HG02571 (cell line): ENCODE measurements around the gene ULK3.
A peak's percentile ranks its signal among the peaks of the same experiment; 100 is the strongest.

ENCODE experiments used
- ATAC-seq: cut with Tn5 transposase; IDR thresholded peaks from one replicate; pipeline ENCODE4 v1.9.1; 2021; ENCODE audit warnings: mild to moderate bottlenecking, moderate library complexity; ENCODE audit not compliant: unreplicated experiment

Gene ULK3

GRCh38 chr15:74868059-74868458 lies 25.1 kb upstream of the ULK3 start:
- ATAC-seq, result no peak

GRCh38 chr15:74867466-74868038 lies 24.6 kb upstream of the ULK3 start:
- ATAC-seq, result no peak

GRCh38 chr15:74866090-74866489 lies 23.1 kb upstream of the ULK3 start:
- no peak for ATAC-seq

DNA sequence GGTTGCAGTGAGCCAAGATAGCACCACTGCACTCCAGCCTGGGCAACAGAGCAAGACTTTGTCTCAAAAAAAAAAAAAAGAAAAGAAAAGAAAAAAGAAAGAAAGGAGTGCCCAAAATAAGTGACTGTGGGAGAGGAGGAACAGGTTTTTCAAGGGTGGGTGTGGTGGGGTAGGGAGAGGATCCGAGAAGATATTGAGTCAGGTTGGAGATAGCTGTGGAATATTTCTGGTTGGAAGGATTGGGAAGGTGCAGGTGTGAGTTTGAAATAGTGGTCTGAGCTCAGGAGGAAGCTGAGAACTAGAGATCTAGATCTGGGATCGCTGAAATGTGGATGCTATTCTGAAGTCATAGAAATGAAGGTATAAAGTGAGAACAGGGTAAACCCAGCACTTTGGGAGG lies 22.4 kb upstream of the ULK3 start:
- no peak for ATAC-seq

DNA sequence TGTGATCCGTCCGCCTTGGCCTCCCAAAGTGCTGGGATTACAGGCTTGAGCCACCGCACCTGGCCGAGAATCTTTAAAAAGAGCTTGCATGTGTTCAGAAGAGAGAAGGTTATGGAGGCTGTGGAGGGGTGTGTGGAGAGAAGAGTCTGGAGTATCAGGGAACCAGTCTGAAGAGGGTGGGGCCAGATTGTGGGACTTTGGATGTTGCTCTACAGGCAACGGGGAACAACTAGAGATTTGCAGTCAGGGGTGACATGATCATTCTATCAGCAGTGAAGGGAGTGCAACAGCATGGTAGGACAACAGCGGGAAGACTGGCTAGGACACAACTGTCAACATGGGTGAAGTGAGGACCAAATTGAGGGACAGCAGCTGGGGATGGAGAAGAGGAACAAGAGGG lies 21.3 kb upstream of the ULK3 start:
- no peak for ATAC-seq

GRCh38 chr15:74863239-74864056 lies 20.5 kb upstream of the ULK3 start:
- ATAC-seq, result no peak

DNA sequence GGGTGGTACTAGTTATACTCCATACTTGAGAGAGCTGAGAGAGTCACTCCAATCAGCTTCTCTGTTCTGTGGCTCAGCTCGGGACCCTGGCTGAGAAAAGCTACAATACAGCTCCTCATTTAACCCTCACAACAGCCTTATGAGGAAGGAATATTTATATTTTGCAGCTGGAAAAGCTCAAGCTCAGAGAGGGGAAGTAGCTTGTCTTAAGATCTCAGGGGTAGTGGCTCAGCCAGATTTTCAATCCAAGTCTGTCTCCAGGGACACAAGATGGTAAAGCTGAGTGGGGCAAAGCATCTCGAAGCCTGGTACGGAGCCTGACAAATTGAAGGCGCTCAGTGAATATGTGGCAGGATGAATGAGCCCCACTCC lies 15.4 kb upstream of the ULK3 start:
- ATAC-seq, result no peak

GRCh38 chr15:74857671-74858368 lies 14.9 kb upstream of the ULK3 start:
- ATAC-seq, result peak; percentile 23

- peak; percentile 46 for ATAC-seq
These were observed 14.2 kb upstream of the ULK3 start for GRCh38 chr15:74857082-74857655.

DNA sequence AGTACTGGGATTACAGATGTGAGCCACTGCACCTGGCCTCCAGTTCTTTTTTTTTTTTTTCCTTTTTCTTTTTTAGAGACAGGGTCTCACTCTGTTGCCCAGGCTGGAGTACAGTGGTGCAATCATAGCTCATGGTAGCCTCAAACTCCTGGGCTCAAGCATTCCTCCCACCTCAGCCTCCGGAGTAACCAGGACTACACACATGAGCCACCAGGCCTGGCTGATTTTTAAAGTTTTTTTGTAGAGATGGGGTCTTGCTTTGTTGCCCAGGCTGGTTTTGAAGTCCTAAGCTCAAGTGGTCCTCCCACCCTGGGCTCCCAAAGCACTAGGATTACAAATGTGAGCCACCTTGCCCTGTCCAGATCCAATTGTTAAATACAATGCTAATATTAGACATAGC lies 13.6 kb upstream of the ULK3 start:
- ATAC-seq, result no peak

GRCh38 chr15:74855857-74856256 lies 12.9 kb upstream of the ULK3 start:
- no peak for ATAC-seq

DNA sequence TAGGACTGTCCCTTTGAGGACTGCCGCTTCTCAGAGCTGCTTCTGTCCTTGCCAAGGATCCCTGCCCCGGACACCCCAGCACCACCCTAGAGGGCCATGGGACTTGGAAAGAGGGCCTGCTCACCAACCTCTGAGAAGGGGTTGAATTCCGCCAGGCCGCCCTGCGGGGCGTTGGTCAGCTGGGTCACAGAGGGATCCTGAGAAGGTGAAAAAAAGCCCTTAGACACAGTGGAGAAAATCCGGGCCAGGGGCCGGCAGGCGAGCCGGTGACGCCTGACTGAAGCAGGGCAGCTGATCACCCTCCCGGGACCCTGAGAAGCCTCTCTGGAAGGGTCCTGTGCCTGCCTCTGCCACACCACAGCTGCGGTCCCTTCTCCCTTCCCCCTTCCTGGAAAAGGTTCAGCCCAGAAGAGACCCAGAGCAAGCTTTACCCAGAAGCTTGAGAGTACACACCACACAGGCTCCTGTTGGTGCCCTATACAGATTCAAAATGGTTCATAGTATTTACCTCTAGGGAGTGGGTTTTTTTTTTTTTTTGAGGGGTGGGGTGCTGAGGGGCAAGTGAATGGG lies 11.6 kb upstream of the ULK3 start:
- no peak for ATAC-seq

GRCh38 chr15:74851960-74852359 lies 9.0 kb upstream of the ULK3 start:
- ATAC-seq, result no peak

GRCh38 chr15:74850393-74850792 lies 7.4 kb upstream of the ULK3 start:
- ATAC-seq, result no peak

DNA sequence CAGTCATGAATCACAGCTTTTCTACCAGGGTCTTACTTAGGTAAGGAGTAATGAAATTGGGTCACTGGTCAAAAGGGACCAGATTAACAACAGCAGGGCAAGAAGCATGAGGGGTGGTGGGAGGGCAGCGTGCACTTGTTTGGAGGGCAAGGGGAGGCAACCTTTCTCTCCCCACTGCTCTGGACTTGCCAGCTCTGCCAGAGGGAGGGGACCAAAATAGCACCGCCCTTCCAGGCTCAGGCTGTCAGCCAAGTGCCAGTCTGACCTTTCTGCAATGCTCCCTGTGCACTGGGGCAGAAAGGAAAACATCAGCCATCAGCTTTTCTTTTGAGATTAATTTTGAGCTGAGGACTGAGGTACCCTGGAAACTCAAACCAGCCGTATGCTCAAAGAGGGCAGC lies 4.5 kb upstream of the ULK3 start:
- no peak for ATAC-seq

DNA sequence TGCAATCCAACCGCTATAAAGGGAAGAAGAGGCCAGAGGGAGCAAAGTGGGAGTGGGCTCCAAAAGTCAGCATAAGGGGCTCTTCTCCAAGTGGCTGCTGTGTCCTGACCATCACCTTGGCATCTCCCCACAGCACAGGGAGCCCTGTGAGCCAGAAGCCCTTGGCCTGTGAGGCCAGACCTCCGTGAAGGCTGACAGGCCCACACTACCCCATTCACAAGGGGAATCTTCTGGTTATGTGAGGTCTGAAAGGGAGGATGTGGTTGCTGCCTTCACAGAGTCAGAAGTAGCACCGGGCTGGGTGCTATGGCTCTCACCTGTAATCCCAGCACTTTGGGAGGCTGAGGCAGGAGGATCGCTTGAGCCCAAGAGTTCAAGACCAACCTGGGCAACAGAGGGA lies 2.6 kb upstream of the ULK3 start:
- no peak for ATAC-seq

- no peak for ATAC-seq
These were observed 2.2 kb upstream of the ULK3 start for GRCh38 chr15:74845208-74845568.

DNA sequence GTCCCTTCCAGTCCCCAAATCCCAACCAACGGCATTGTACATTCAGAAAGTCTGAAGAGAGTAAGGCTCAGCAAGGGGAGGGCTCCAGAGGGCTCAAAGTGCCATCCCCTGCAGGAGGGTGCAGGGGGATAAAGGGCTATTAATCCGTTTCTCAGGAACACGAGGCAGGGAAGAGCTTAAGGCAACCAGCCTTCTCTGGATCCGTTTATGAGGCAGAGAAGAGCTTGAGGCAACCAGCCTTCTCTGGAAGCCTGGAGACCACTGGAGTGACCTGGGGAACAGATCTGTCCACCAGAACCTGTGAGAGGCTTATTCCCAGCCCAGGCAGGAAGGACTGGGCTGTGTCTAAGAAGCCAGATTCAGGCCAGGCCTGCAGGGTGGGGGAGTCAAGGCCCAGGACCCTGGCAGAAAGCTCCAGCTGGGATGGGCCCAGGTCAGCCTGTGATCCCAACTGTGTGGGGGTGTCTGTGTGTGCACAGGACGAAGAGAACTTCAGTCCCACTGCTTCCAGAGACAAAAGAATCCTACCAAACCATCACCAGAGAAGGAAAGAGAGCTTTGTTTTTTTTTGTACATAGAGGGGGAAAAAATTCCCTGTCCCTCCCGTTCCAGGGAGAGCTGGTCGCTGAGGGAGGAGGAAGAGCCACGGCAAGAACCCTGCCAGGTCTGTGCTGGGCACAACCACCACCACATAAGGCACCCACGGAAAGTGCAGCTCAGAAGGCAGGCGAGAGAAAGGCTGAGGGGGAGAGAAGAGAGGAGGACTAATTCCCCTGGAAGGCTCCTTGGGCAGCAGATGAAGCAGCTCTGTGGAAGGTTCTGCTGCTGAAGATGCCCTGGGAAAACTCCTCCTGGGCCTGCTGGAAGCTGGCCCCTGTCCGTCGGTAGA lies 1.6 kb upstream of the ULK3 start:
- ATAC-seq, result no peak

DNA sequence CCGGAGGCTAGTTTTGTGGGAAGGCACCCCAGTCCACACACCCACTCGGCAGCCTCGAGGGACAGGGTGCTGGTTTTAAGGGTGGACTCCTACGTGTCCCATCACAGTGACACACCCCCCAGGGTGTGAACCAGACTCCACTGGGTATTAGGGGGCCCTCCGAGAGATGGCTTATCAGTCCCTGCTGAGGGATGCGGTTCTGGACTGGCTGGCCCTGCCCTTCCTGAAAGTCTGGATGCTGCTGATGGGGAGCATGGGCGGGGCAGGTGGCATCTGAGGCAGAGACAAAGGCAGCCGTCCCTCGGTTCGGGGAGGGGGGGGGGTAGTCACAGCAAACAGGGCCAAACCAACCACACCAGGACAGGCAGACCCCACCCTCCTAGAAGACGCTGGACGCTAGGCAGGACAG lies 939 bp upstream of the ULK3 start:
- no peak for ATAC-seq

DNA sequence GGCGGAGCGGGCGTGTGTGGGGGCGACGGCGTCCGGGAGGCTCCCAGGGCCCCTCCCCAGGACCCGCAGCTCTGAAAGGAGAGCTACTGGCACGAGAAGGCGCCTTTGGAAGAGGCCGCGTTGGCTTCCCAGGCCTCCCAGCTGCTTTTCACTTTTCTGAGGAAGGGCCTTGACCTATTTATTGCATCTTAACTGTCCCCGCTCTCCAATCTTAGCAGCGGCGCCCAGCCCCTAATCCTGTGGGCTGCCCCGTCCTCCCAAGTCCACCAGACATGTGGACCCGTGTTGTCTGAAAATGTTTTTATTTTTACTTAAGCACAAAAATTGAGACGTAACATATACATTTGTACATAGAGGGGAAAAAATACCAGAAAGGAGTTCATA lies 481 bp upstream of the ULK3 start:
- no peak for ATAC-seq
